Cardiac fibroblast (primary cell): ENCODE measurements around the gene UBE2I.

Experiments used
- DNase-seq, 2 donors: peaks; one replicate each; pipeline versions ENCODE4 v3.0.0 to v3.0.0-alpha.2; 2010; ENCODE audit warnings: low read depth in 2 of 2
- H3K4me3 ChIP-seq, 2 donors: replicated peaks in 1 of 2; 1 replicate in 1 of 2; 2 replicates in 1 of 2; pipeline ENCODE4 v1.5.1; 2011; ENCODE audit warnings: low read depth in 2 of 2, low read length in 2 of 2, mild to moderate bottlenecking in 2 of 2, moderate library complexity in 1 of 2
- CTCF ChIP-seq: IDR thresholded peaks from one replicate; pipeline ENCODE4 v1.5.1; 2011; ENCODE audit warnings: low read depth, mild to moderate bottlenecking, low read length, inconsistent platforms

The UBE2I gene

DNA sequence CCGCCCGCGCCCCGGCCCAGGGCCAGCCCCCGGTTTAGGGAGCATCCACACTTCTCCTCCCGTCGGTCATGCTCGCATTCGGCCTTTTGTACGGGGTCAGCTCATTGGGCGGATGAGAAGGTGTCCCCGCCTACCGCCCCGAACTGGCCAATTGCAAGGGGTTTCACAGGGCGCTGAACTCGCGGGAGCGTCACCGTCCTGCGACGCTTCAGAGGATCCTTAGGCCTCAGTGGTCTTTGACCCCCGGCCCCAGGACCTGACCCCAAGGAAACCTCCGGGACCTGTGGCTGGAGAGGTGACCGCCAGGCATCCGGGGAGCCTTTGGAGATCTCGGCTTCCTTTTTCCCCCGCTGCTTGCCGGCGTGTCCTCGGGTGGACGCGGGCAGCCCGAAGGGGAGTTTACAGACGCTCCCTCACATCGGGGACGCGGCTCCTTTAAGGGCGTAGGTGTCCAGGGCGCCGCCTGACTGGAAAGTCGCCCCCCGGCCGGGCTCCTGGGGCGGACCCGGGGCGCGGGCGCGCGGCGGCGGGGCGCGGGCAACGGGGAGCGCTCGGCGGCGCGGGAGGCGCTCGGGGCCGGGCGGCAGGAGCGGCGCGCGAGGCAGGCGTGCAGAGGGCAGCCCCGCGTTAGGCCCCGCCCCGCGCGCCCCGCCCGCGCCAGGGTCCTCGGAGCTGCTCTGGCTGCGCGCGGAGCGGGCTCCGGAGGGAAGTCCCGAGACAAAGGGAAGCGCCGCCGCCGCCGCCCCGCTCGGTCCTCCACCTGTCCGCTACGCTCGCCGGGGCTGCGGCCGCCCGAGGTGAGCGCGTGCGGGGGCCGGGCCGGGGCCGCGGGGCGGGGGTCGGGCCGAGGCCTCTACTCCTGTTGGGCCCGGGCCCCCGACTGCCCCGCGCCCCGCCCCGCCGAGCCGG is at the start of gene UBE2I:
Gene UBE2I (plus strand): TSS at position 660 of the 909 bp plus-strand sequence. CDS start 4,395 bp downstream, outside the sequence.
- TF ChIP-seq CTCF = no peak
- peak; percentile 99 for DNase-seq
- H3K4me3 ChIP-seq = peak within 1 kb of the TSS; percentile 74 to 75

- TF ChIP-seq CTCF = no peak
- no peak overlapping the region for H3K4me3 ChIP-seq
- no peak for DNase-seq
Measured at GRCh38 chr16:1259760-1260068, 49.7 kb upstream of the UBE2I start.

DNA sequence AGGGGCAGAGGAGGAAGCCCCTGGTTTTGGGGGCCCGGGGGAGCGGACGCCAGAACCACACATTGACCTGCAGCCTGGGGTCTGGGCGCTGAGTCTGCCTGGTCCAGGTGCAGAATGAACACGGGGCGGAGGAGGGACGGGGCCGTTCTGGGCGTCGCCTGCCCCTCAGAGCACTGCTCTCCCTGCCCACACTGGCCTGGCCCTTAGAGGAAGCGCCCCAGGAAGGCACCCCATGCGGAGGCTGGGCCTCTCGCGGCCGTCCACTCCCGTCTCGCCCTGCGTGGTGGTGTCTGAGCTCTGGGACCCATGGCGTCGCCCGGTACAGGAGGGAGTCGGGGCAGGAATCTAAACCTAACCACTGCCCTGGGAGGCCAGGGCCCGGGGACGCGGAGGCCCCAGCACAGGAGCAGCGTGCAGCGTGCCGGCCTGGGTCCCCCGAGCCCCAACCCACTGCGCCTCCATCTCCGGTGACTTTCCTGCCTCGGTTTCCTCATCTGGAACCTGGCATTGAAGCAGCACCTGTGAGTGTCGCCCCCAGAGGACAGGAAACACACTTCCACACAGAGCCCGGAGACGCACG is 49.2 kb upstream of the UBE2I start:
- H3K4me3 ChIP-seq = no peak overlapping the region
- no peak for TF ChIP-seq CTCF
- DNase-seq = no peak

GRCh38 chr16:1261131-1261892 is 48.1 kb upstream of the UBE2I start:
- DNase-seq = no peak
- no peak for TF ChIP-seq CTCF
- H3K4me3 ChIP-seq = no peak overlapping the region

- DNase-seq = no peak
- TF ChIP-seq CTCF = no peak
Measured at GRCh38 chr16:1262210-1262845, 47.1 kb upstream of the UBE2I start.

GRCh38 chr16:1262846-1263221 is 46.6 kb upstream of the UBE2I start:
- no peak for DNase-seq
- H3K4me3 ChIP-seq = no peak overlapping the region
- no peak for TF ChIP-seq CTCF

More at GRCh38 chr16:1262210-1262845, 47.1 kb upstream of the UBE2I start:
- H3K4me3 ChIP-seq = no peak overlapping the region
